Measurements from ENCODE around the gene LRFN2. TPM values are rescaled to one million over a fixed set of nuclear protein-coding genes. Genes with fewer than 3 reads are reported as not detected.
A peak's percentile ranks its signal among the peaks of the same experiment; 100 is the strongest.

Gene LRFN2
- total and polyA plus RNA-seq, 2 of the 8 experiments (the other 6 are each of a cell fraction or from before 2014, with no cell fraction given): 2.3 TPM

GRCh38 chr6:40588070-40588384, 863 bp upstream of the LRFN2 start (continued):
- no peak for TF ChIP-seq CHD7 (IDR thresholded peaks at IDR 0.05; ENCODE audit: insufficient replicate concordance, low read length)
- no peak for TF ChIP-seq EGR1 (IDR thresholded peaks at IDR 0.05; ENCODE audit: borderline replicate concordance, low read depth, low read length)
- 0 out of 2 replicates have a peak, but pooled peaks have one; percentile 15 for TF ChIP-seq KDM1A (IDR thresholded peaks at IDR 0.05; ENCODE audit: borderline replicate concordance, low read length)
- TF ChIP-seq NANOG (IDR thresholded peaks at IDR 0.05; ENCODE audit: insufficient read depth, low read depth, low read length, poor library complexity, severe bottlenecking): no peak
- TF ChIP-seq PHF8 (conservative IDR thresholded peaks at IDR 0.05; ENCODE audit: low read depth, low read length): no peak
- TF ChIP-seq JUN (IDR thresholded peaks at IDR 0.05; ENCODE audit: low read depth, low read length): no peak
- TF ChIP-seq BCL11A (IDR thresholded peaks at IDR 0.05; ENCODE audit: low read depth in 2 of 2, low read length in 2 of 2): no peak

All from H1 (cell line).